OCI-LY1 (cell line): ENCODE results near the gene A2ML1.

Experiments used
- CTCF ChIP-seq: fragments of 200-600 bp; sonication (generic), shearing (Covaris generic); IDR thresholded peaks from 2 replicates; pipeline ENCODE4 v1.5.1; 2017; ENCODE audit warnings: mild to moderate bottlenecking, antibody characterized with exemption, low read length, moderate library complexity, mixed read lengths
- EZH2 ChIP-seq: fragments of 200-600 bp; sonication (generic), shearing (Covaris generic); IDR thresholded peaks from 2 replicates; pipeline ENCODE4 v1.8.0; 2017; ENCODE audit warnings: borderline replicate concordance, mixed run types, mild to moderate bottlenecking, antibody characterized with exemption, low read length, moderate library complexity, mixed read lengths

- TF ChIP-seq CTCF, result no peak
- TF ChIP-seq EZH2, result no peak
Observed at GRCh38 chr12:8905546-8905945, 83.1 kb downstream of the A2ML1 start.
